Measurements from ENCODE around the gene NOP9. TPM values are rescaled to one million over a fixed set of nuclear protein-coding genes. Genes with fewer than 3 reads are reported as not detected.

Gene NOP9
- total RNA-seq, 2 experiments from 2014 or later, result 33.5 to 33.6 TPM

DNA sequence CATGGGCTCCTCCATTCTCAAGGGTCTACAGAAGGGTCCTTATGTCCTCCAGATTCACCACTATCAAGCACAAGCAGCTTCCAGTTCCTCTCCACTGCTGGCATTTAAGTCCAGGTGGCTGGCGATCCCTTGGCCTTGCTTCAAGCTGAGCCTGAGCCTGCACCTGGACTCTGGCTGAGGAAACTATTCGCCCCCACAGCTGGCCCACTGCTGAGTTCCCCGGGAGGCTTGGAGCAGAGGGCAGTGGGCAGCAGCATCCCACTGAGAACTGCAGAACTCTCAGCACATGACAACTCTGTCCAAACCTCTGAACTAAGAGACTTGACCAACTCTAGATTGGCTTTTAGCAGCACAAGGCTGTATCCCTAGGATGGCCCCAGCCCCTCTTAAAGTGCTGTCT is 16.9 kb upstream of the NOP9 start:
- Mint-ChIP-seq H3K4me1 (ENCODE audit: low read depth) (peaks cover 33% of the 10 kb centered on the region), H3K27ac (no peak overlapping the region), H3K4me3 (no peak overlapping the region), H3K27me3 (no peaks in the 10 kb centered on the region), H3K9me3 (peaks cover 3% of the 10 kb centered on the region), H3K36me3 (ENCODE audit: low read depth) (peaks cover 7% of the 10 kb centered on the region)
- intact Hi-C loops (cut with micrococcal nuclease), result no loop called here
- TF ChIP-seq, protein P1, sequence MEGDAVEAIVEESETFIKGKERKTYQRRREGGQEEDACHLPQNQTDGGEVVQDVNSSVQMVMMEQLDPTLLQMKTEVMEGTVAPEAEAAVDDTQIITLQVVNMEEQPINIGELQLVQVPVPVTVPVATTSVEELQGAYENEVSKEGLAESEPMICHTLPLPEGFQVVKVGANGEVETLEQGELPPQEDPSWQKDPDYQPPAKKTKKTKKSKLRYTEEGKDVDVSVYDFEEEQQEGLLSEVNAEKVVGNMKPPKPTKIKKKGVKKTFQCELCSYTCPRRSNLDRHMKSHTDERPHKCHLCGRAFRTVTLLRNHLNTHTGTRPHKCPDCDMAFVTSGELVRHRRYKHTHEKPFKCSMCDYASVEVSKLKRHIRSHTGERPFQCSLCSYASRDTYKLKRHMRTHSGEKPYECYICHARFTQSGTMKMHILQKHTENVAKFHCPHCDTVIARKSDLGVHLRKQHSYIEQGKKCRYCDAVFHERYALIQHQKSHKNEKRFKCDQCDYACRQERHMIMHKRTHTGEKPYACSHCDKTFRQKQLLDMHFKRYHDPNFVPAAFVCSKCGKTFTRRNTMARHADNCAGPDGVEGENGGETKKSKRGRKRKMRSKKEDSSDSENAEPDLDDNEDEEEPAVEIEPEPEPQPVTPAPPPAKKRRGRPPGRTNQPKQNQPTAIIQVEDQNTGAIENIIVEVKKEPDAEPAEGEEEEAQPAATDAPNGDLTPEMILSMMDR (IDR thresholded peaks at IDR 0.05), result no peak
- ATAC-seq (no peak), DNase-seq (no peak)
- POLR2A ChIA-PET, result interaction anchor here (0.9 to 1.6 kb wide), 3 partner anchors 10 to 19 kb away, joined by 3 to 4 read pairs (median 4); no protein-coding TSS in a partner anchor
- CTCF ChIA-PET, result interaction anchor here (1.0 to 8.1 kb wide), 7 partner anchors 9 to 51 kb away, joined by 3 to 85 read pairs (median 9); partner anchors contain the start of genes CIDEB, DHRS1, LTB4R and LTB4R2

DNA sequence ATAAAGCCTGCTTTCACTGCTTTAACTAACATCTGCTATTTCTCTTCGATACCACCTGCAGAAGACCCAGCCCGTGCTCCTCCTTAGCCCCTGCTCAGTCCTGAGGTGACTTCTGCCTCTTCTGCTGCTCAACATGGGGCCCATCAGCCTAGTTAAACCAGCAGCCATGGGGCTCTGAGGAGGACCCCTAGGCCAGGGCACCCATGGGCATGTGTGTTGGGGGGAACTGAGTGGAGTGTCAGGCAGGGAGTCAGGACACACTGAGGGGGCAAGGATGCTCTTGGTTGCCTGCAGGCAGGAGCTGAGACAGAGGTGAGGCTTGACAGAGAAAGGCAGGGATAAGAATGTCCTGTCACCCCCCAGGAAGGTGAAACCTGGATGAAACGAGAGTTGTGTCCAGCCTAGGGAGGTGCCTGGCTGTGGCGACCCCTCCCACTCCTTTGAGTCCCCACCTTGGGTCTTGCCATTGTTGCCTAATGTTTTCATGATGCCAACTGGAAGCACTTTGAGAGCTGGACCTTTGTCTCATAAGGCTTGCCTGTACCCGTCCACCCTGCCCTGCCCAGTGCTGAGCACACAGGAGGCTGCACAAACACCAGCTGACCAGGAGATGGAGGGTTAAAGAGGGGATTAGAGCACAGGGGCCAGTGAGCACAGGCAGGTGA is 15.7 kb upstream of the NOP9 start:
- Mint-ChIP-seq H3K36me3 (ENCODE audit: low read depth) (peaks cover 1% of the 10 kb centered on the region), H3K27ac (no peak overlapping the region), H3K4me1 (ENCODE audit: low read depth) (peaks cover 24% of the 10 kb centered on the region), H3K27me3 (no peaks in the 10 kb centered on the region), H3K9me3 (no peaks in the 10 kb centered on the region), H3K4me3 (no peak overlapping the region)
- intact Hi-C loops (cut with micrococcal nuclease), result no loop called here
- TF ChIP-seq, protein P1 (IDR thresholded peaks at IDR 0.05), result no peak
- ChIA-PET CTCF (interaction anchor here (1.0 to 8.1 kb wide), 5 partner anchors 10 to 49 kb away, joined by 3 to 85 read pairs (median 7); partner anchors contain the start of genes CIDEB, DHRS1, LTB4R and LTB4R2), POLR2A (interaction anchor here (0.9 to 2.0 kb wide), 2 partner anchors 13 to 41 kb away, joined by 3 to 8 read pairs; partner anchors contain the start of gene RABGGTA)
- DNase-seq (no peak), ATAC-seq (no peak)

DNA sequence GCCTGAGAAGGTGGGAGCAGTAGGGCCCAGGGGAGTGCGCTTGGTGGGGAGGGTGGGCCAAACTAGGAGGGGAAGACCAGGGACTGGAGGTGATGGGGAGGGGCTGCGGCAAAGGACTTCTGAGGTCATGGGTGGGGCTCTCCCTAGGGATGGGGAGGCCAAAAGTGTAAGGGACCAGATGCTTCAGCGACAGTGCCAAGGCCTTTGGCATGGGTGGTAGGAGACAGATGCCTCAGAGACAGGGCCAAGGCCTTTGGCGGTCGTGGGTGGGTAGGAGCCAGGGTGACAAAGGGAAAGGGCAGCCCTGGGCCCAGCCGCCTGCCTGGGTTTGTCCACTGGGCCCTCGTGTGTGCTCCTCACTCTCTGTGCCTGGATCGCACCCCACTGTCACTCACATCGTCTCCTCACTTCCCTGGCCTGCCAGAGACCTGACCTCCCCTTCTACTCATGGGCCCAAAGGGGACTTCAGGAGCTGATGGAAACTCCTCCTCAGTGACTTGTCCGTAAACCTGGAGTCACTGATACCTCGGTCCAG is 15.1 kb upstream of the NOP9 start:
- CTCF ChIA-PET, result interaction anchor here (1.5 to 8.1 kb wide), 4 partner anchors 11 to 42 kb away, joined by 7 to 85 read pairs (median 30); partner anchors contain the start of genes CIDEB, DHRS1, LTB4R and LTB4R2
- POLR2A ChIA-PET, result interaction anchor here (1.2 to 2.0 kb wide), 2 partner anchors 12 to 14 kb away, joined by 5 to 8 read pairs; partner anchors contain the start of gene RABGGTA
- no peak overlapping the region for H3K27ac Mint-ChIP-seq
- TF ChIP-seq, protein P1 (IDR thresholded peaks at IDR 0.05), result no peak
- no peak for ATAC-seq
- intact Hi-C loops (cut with micrococcal nuclease), result no loop called here
- peaks cover 1% of the 10 kb centered on the region for H3K36me3 Mint-ChIP-seq (ENCODE audit: low read depth)
- H3K4me3 Mint-ChIP-seq, result no peak overlapping the region
- H3K9me3 Mint-ChIP-seq, result no peaks in the 10 kb centered on the region
- DNase-seq, result no peak
- H3K4me1 Mint-ChIP-seq (ENCODE audit: low read depth), result peaks cover 21% of the 10 kb centered on the region
- no peaks in the 10 kb centered on the region for H3K27me3 Mint-ChIP-seq

DNA sequence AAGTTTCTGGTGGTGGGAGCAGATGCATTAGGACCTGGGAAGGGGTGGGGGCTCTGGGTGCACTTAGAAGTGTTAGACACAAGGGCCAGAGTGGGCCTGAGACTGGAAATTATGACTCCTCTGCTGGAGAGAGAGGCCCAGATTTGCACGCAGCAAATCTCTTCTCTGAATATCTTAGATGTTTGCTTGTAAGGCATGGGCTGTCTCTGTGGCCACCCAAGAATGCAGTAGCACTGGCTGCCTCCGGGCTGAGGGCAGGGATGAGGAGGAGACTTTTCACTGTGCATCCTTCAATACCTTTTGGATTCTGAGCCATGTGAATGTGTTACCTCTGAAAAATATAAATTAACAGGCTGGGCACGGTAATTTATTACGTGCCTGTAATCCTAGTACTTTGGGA is 14.3 kb upstream of the NOP9 start:
- TF ChIP-seq, protein P1 (IDR thresholded peaks at IDR 0.05), result no peak
- H3K27me3 Mint-ChIP-seq, result no peaks in the 10 kb centered on the region
- H3K4me1 Mint-ChIP-seq (ENCODE audit: low read depth), result peaks cover 21% of the 10 kb centered on the region
- H3K9me3 Mint-ChIP-seq, result no peaks in the 10 kb centered on the region
- intact Hi-C loops (cut with micrococcal nuclease), result no loop called here
- H3K27ac Mint-ChIP-seq, result no peak overlapping the region
- ChIA-PET CTCF (interaction anchor here (2.2 kb wide), 1 partner anchor 12 kb away, joined by 10 read pairs; no protein-coding TSS in a partner anchor), POLR2A (interaction anchor here (1.2 to 2.0 kb wide), 2 partner anchors 11 to 15 kb away, joined by 5 to 8 read pairs; partner anchors contain the start of gene RABGGTA)
- DNase-seq, result no peak
- no peak for ATAC-seq
- H3K36me3 Mint-ChIP-seq (ENCODE audit: low read depth), result peaks cover 5% of the 10 kb centered on the region
- no peak overlapping the region for H3K4me3 Mint-ChIP-seq
